Right lobe of liver (tissue), 4 donors: Measurements from ENCODE around the gene SLC36A3.

Source experiments
- POLR2A ChIP-seq: fragments of 450-650 bp; IDR thresholded peaks from one replicate; pipeline ENCODE4 v1.6.1; 2017; ENCODE audit warnings: antibody characterized with exemption, mild to moderate bottlenecking
- TF ChIP-seq, protein P1 (sequence below), 4 donors: fragments of 200-600 bp in 3 of 4; fragments of 450-650 bp in 1 of 4; IDR thresholded peaks; one replicate each; pipeline versions ENCODE4 v1.5.1 to v1.8.0; 2016 to 2022; ENCODE audit warnings: antibody characterized with exemption in 4 of 4, mild to moderate bottlenecking in 2 of 4
- donor health status: DM: no; HTN: no; CAD: no.
- donor health status: DM: no; HTN: no; CAD: no.
- donor health status: DM: no; HTN: yes; CAD: no.

DNA sequence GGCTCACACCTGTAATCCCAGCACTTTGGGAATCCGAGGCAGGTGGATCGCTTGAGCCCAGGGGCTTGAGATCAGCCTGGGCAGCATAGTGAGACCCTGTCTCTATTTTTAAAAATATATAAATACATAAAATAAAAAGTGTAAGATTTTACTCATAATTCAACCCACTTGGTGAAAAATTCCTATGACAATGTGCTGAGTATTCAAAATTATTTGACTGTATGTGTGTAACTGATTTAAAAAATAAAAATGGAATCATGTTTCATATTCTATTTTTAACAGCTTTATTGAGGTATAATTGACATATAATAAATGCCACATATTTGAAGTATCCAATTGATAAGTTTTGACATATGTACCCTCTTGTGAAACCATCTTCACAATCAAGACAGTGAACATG, 27.8 kb downstream of the SLC36A3 start:
- TF ChIP-seq, protein P1, sequence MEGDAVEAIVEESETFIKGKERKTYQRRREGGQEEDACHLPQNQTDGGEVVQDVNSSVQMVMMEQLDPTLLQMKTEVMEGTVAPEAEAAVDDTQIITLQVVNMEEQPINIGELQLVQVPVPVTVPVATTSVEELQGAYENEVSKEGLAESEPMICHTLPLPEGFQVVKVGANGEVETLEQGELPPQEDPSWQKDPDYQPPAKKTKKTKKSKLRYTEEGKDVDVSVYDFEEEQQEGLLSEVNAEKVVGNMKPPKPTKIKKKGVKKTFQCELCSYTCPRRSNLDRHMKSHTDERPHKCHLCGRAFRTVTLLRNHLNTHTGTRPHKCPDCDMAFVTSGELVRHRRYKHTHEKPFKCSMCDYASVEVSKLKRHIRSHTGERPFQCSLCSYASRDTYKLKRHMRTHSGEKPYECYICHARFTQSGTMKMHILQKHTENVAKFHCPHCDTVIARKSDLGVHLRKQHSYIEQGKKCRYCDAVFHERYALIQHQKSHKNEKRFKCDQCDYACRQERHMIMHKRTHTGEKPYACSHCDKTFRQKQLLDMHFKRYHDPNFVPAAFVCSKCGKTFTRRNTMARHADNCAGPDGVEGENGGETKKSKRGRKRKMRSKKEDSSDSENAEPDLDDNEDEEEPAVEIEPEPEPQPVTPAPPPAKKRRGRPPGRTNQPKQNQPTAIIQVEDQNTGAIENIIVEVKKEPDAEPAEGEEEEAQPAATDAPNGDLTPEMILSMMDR (IDR thresholded peaks at IDR 0.05) = no peak
- no peak for TF ChIP-seq POLR2A
